ENCODE data around the gene AXDND1.

DNA sequence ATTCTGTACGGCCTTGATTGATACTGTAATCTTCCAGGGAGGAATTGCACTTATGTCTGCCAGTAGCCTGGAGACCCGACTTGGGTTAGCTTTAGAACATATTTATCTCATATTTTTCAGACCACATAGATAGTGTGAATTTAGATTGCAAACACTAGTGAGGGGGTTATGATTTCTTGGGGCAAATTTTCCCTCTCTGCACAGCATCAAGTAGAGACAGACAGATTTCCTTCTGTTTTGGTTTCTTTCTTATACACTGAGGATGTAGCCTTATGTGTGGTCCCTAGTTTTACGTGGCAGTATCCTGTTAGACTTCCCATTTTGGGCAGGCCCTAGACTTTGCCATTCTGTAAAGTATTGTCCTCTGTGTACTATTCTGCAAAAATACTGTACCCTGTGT, 43.2 kb upstream of the AXDND1 start:
- TF ChIP-seq, protein P1, sequence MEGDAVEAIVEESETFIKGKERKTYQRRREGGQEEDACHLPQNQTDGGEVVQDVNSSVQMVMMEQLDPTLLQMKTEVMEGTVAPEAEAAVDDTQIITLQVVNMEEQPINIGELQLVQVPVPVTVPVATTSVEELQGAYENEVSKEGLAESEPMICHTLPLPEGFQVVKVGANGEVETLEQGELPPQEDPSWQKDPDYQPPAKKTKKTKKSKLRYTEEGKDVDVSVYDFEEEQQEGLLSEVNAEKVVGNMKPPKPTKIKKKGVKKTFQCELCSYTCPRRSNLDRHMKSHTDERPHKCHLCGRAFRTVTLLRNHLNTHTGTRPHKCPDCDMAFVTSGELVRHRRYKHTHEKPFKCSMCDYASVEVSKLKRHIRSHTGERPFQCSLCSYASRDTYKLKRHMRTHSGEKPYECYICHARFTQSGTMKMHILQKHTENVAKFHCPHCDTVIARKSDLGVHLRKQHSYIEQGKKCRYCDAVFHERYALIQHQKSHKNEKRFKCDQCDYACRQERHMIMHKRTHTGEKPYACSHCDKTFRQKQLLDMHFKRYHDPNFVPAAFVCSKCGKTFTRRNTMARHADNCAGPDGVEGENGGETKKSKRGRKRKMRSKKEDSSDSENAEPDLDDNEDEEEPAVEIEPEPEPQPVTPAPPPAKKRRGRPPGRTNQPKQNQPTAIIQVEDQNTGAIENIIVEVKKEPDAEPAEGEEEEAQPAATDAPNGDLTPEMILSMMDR (IDR thresholded peaks at IDR 0.05; ENCODE audit: low read depth, low read length): no peak
- TF ChIP-seq EZH2phosphoT487 (IDR thresholded peaks at IDR 0.05; ENCODE audit: low read depth): no peak

Measured in OCI-LY3 (cell line).